Activated CD8-positive, alpha-beta memory T cell treated with anti-CD3 and anti-CD28 coated beads, Interleukin-2, amount 50 U/mL, for 24 hours (primary cell): ENCODE results near the gene GMDS.
"Not testable (repeated sequence)": the region's sequence is repeated elsewhere in the genome, so short reads cannot be mapped to it uniquely, and the experiment has no call there.

Experiments
- DNase-seq: peaks from one replicate; pipeline ENCODE4 v3.0.0-alpha.2; 2020; ENCODE audit errors: extremely low read depth

The GMDS gene

DNA sequence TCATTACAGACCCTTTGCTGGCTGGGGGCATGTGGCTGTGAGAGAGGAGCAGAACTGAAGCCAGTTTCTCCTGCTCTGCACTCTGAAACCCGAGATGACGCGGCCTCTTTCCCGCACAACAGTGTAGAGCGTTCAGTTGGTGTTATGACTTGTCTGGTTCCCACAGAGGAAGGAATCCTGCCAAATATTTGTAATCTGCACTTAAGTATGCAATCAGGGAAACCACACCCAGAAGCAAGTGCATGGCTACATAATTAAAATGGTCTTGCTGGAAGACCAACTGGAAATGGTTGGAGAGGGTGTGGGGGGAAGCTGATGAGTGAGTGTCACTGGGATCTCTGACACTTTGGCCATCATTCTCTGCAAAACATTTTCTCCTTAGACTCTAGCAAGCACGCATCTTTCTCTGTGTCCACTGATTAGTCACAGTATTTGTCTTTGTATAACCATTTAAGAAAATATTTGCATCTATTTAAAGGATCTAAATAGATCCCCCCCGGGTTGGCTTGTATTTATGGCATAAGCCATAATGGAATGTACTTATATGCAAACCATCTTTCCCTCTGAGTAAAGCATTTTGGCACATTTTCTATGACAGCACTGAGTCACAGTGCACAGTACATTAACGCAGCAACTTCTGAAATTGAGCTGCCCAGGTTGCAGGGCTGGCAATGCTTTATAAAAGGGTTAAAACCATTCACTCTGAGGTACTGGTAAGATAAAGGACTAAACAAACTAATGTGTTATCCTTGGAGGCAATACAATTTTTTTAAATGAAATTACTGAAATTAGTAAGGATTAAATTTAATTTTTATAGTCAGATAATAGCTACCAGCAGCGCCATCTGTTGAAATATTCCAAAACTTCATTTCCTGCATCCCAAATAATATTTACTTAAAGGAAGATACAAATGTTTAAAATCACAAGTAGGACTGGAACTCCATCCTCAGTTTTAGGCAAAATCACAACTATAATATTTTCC is 559.0 kb downstream of the GMDS start:
- no peak for DNase-seq

DNA sequence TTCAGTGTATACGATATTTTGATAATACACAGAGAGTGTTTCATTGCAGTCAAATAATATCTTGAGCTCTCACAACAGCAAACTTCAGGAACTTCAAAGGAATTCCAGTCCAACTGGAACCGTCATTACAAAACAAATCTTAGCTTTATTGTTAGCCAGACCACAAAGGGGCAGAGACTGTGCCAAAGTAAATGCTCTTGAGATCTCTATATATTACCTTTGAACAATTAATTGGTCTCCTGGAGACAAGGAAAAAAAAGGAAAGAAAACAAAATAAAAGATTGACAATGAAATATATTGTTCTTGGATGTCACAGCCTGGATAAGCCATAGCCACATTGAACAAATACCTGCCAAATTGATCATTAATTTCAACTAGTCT is 565.7 kb downstream of the GMDS start:
- no peak for DNase-seq

GRCh38 chr6:1679031-1679687 is 566.2 kb downstream of the GMDS start:
- DNase-seq = no peak

- DNase-seq = no peak
Observed at GRCh38 chr6:1678201-1678600, 567.2 kb downstream of the GMDS start.

- no peak for DNase-seq
Observed at GRCh38 chr6:1672379-1672778, 573.0 kb downstream of the GMDS start.

GRCh38 chr6:1670711-1671462 is 574.5 kb downstream of the GMDS start:
- DNase-seq = no peak

GRCh38 chr6:1669996-1670395 is 575.4 kb downstream of the GMDS start:
- DNase-seq = no peak

GRCh38 chr6:1668456-1668855 is 576.9 kb downstream of the GMDS start:
- DNase-seq = not testable (repeated sequence)

GRCh38 chr6:1667805-1668175 is 577.6 kb downstream of the GMDS start:
- DNase-seq = no peak

DNA sequence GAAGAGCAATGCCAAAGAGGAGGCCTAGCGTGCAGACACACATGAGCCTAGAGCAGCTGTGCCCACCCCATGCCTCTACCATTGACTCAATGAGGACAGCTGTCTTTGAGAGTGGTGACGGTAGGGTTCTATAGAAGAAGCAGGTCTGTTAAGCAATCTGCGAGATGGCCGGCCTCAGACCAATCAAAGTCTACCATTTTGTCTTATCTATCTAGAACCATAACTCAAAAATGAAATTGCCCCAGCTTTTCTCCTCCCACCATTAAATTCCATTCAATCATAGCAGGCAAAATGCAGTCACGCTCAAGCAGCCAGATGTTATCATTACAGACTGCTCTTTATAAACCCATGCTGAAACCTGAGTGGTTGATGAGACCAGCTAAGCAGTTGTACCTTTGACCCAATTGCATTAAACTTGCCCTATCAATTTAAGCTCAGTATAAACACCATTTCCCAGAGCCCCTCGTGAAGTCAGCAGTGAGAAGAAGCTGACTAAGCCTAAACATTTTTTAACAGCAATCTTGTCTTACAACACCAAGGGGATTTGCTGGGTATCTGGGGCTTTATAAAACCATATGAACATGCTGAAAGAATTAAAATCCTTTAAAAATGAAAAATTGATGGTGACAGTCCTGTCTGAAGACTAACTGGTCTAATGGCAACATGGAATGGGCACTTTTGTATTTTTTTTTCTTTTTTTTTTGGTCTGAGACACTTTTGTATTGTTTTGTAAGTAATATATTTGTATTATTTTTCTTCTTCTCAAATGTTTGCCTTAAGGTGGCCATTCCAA is 578.2 kb downstream of the GMDS start:
- no peak for DNase-seq

- no peak for DNase-seq
Observed at GRCh38 chr6:1665214-1665613, 580.2 kb downstream of the GMDS start.

DNA sequence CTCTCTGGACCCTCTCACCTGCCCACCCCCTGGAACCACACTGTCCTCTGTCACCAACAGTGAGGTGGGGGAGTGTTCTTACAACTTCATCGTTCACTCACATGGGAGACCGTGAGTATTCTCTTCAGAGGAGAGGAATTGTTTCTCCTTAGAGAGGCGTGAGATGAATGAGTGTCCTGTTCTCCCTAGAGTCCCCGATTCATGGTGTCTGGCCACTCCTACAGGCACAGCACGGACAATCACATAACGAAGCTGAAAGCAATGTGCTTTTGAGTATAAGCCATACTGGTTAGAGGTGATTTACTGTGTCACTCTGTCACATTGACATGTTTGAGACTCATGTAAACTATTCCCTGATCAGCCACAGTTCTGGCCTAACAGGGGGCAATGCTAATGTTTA is 581.1 kb downstream of the GMDS start:
- DNase-seq = no peak

- DNase-seq = no peak
Observed at GRCh38 chr6:1663511-1663910, 581.9 kb downstream of the GMDS start.

- no peak for DNase-seq
Observed at GRCh38 chr6:1662534-1662933, 582.9 kb downstream of the GMDS start.

- no peak for DNase-seq
Observed at GRCh38 chr6:1659816-1660215, 585.6 kb downstream of the GMDS start.

DNA sequence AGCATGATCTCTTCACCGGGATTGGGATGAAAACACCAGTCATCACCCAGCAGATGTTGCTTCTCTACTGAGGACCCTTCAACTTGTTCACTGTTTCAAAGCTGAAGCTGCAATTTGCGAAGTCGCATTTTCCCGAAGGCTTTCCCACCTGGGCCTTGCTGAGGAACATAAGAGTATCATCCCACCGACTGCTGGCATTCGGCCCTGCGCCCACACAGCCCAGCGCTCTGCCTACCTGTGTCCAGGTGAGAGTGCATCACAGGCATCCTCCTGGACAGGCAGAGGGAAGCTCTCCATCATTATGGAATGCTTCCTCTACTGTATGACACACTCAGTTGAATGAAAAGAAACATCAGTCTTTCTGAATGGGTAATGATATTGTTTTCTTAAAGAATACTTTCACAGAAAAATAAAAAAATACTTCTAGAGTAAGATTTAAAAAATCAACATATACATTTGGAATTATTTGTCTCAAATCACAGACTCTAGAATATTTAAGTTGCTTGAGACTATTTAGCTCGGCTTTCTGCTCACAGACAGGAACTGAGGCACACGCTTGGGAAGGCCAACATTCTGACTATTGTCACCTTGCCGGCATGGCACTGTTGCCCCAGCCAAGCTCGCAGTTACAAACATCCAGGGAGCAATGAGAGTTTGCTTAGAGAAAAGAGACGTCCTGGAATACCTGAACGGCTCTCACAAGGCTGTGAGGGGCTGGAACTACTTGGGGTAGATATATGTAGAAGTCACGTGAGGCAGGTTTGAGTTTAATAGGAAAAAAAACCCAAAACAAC is 587.0 kb downstream of the GMDS start:
- DNase-seq = no peak

- no peak for DNase-seq
Observed at GRCh38 chr6:1657771-1658165, 587.6 kb downstream of the GMDS start.

- no peak for DNase-seq
Observed at GRCh38 chr6:1657116-1657770, 588.2 kb downstream of the GMDS start.

DNA sequence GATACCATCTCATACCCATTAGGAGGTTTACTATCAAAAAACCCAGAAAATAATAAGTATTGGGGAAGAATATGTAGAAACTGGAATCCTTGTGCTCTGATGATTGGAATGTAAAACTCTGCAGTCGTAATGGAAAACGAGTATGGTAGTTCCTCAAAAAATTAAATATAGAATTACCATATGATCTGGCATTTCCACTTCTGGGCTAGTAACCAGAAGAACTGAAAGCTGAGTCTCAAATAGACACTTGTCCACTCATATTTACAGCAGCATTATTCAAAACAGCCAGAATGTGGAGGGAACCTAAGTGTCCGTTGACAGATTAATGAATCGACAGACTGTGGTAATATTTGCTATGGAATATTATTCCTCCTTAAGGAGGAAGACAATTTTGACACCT is 591.4 kb downstream of the GMDS start:
- no peak for DNase-seq

DNA sequence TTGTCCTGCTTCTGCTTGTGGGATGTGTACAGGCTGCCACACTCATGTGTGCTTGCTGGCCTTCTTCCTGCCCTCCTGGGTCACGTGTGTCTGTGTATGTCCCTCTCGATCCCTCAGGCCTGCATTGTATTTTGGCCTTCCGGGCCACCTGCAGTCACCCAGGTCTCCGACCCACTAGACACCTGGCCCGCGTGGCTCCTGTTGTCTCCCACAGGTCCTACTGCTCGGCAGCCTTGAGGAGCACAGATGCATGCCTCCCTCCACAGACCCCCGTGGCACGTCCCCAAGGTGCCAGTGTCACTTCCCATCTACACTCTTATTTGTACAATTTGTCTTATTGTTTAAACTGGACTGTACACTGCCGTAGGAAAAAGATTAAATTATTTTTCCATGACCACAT is 592.6 kb downstream of the GMDS start:
- no peak for DNase-seq
